Ishikawa (cell line): ENCODE measurements around the gene MB.

Experiments
- EGR1 ChIP-seq: IDR thresholded peaks from 2 replicates; pipeline ENCODE4 v1.6.1; 2012
- FOXM1 ChIP-seq: IDR thresholded peaks from 2 replicates; pipeline ENCODE4 v1.6.1; 2012; ENCODE audit warnings: low read depth, borderline replicate concordance
- MAX ChIP-seq: IDR thresholded peaks from 2 replicates; pipeline ENCODE4 v1.6.1; 2012
- NFIC ChIP-seq: IDR thresholded peaks from 2 replicates; pipeline ENCODE4 v1.6.1; 2012
- RAD21 ChIP-seq: IDR thresholded peaks from 2 replicates; pipeline ENCODE4 v1.6.1; 2012; ENCODE audit warnings: low read depth
- TAF1 ChIP-seq: IDR thresholded peaks from 2 replicates; pipeline ENCODE4 v1.6.1; 2012; ENCODE audit warnings: low read depth, mild to moderate bottlenecking
- TCF12 ChIP-seq: IDR thresholded peaks from 2 replicates; pipeline ENCODE4 v1.6.1; 2012; ENCODE audit warnings: low read depth
- TEAD4 ChIP-seq: IDR thresholded peaks from 2 replicates; pipeline ENCODE4 v1.6.1; 2012
- ZBTB7A ChIP-seq: IDR thresholded peaks from 2 replicates; pipeline ENCODE4 v1.6.1; 2012; ENCODE audit warnings: low read depth

DNA sequence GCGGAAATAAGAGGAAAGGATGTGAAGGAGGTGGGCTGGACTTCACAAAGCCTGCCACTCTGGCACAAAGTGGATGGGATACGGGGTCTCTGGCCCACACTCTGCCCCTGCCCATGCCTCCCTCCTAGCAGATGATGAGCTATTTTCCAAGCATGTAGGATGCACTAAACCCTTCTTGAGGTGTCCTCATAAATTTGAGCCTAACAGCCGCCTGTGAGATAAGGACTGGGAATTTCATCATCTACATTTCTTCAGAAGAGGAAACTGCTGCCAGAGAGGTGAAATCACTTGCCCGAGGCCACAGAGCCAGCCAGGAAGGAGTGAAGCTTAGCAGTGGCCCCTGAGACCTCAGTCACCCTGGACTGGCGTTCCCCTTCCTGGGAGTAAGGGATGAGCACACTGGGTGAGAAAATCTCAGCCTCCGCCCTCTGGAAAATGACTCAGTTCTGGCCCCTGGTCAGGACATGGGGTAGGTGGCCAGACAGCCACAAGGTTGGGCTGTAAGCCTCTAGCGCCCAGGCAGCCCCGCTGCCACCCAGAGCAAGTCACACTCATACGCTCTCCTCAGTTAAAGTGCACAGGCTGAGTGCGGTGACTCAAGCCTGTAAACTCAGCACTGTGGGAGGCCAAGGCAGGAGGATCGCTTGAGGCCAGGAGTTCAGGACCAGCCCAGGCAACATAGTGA, 27.9 kb downstream of the MB start:
- TF ChIP-seq NFIC = no peak
- no peak for TF ChIP-seq MAX
- no peak for TF ChIP-seq FOXM1
- no peak for TF ChIP-seq TEAD4
- TF ChIP-seq EGR1 = no peak
- TF ChIP-seq TCF12 = no peak
- TF ChIP-seq RAD21 = no peak
- TF ChIP-seq ZBTB7A = peak; percentile 31; the same call in 1 of the 2 replicates
- no peak for TF ChIP-seq TAF1
